ENCODE results near the gene ENC1.
A peak's percentile ranks its signal among the peaks of the same experiment; 100 is the strongest.
"Not testable (repeated sequence)": the region's sequence is repeated elsewhere in the genome, so short reads cannot be mapped to it uniquely, and the experiment has no call there.

ENC1 gene, protein sequence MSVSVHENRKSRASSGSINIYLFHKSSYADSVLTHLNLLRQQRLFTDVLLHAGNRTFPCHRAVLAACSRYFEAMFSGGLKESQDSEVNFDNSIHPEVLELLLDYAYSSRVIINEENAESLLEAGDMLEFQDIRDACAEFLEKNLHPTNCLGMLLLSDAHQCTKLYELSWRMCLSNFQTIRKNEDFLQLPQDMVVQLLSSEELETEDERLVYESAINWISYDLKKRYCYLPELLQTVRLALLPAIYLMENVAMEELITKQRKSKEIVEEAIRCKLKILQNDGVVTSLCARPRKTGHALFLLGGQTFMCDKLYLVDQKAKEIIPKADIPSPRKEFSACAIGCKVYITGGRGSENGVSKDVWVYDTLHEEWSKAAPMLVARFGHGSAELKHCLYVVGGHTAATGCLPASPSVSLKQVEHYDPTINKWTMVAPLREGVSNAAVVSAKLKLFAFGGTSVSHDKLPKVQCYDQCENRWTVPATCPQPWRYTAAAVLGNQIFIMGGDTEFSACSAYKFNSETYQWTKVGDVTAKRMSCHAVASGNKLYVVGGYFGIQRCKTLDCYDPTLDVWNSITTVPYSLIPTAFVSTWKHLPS

DNA sequence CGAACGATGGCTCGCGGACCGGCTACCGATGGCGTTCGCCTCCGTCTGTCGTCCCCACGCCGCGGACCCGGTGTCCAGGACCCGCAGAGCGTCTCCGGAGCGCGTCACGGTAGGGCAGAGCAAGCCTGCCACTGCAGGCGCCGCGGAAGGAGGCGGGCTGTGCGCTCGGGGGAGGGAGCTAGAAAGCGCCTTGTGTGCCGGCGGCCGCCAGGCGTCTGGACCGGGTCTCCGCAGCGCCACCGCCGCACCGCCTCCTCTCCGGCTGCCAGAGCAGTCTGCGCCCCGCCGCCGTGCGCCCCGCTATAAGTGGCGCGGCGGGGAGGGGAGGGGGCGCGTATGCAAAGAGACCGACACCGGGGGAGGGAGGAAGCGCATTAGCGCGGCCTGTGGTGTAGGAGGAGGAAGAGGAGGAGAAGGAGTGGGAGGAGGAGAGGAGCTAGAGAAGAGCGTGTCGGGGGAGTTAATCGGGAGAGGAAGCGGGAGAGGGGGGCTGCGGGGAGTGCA, at the start of gene ENC1:
TSS of gene ENC1 (minus strand) at position 279 of the 504 bp plus-strand sequence. CDS start 4,243 bp downstream, outside the sequence.
- peak in 54 of 56 donors; percentile 27 to 88 (median 69) for DNase-seq

DNA sequence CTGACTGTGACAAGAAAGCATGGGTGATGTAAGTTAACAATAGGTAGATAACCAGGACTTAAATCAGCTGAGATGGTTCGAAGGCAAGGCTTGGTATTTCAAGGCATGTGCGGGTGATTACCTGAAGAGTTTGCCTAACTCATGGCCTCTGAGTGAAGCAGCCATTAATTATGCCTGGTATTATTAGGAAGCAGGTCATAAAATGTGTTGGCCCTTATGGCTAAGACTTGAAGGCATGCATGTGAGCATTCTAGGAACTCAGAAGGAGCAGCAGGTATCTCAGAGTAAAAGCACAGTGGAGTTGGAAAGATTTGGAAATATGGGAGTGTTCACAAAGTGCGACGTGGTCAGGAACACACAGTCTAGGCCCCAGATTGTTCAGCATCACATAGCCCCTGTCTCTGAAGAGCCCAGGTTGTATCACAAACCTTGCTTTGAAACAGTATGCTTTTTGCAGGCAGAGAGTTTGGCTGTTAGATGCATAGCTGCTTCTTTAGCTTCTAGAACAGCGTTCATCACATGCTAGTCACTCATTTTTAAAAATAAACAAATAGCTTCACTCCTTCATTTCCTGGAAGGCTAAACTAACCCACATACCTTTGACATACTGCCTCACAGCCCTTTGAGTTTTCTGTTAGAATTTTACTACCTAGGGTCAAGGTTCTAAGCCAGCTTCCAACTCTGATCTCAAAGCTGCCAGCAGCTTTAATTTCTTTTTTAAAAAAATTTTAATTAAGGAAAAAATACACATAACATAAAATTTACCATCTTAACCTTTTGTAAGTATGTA, 46.6 kb upstream of the ENC1 start:
- DNase-seq, result no peak

DNA sequence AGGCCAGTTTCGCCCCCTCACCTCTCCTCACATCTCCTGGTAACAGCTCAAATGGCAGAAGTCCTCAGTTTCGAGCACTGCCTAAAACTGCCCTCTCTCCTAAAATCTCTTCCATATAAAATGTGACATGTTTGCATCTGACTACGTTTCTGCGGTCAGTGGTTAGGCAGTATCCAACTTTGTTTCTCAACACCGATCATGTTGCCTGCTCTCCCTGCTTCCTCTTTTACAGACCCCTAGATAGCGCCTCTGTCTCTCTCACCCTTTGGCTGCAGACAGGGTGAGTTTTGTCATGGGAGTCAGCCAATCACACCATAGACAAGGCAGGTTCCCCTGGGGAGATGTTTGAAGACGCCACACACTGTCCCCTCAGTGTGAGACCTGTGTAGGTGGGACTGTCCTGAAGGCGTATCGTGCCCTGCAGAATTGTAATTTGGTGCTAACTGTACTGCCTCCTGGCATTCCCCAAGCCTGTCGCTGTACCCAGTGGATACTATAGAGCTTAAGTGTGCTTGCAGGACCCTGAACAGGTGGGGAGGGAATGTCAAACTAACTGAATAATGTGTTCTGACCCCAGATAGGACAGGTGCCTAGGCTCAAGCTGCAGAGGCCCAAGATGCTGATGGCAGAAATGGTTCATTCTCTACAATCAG, 45.6 kb upstream of the ENC1 start:
- DNase-seq, result no peak

DNA sequence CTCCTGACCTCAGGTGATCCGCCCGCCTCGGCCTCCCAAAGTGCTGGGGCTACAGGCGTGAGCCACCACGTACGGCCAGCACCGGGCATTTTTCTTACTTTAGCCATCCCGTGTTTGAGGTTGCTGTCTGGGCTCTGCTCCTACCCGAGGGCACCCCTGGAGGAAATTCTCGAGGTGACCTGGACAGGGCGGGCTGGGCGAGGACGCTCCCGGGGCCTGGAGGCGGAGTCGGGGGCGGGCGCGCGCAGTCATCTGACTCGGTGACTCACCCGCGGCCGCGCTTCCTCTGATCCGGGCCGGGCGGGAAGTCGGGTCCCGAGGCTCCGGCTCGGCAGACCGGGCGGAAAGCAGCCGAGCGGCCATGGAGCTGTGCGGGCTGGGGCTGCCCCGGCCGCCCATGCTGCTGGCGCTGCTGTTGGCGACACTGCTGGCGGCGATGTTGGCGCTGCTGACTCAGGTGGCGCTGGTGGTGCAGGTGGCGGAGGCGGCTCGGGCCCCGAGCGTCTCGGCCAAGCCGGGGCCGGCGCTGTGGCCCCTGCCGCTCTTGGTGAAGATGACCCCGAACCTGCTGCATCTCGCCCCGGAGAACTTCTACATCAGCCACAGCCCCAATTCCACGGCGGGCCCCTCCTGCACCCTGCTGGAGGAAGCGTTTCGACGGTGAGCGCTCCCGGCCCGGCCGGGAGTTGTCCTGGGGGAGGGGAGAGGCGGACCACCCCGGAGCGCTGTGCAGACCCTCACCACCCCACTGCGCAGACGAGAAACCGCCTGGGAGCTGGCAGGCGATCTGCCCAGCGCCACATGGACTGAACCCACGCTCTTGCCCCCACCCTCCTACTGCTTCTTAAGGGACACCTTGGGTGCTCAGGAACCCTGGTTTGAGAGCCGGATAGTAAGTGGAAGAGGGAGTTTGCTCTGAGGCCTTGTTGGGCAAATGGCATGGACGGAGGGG, 44.6 kb upstream of the ENC1 start, which contains the start of gene HEXB:
TSS of gene HEXB (plus strand) at position 334 of the 952 bp plus-strand sequence. CDS start at position 362, 28 bp downstream.
- DNase-seq, result peak; percentile 19 to 91 (median 71)

DNA sequence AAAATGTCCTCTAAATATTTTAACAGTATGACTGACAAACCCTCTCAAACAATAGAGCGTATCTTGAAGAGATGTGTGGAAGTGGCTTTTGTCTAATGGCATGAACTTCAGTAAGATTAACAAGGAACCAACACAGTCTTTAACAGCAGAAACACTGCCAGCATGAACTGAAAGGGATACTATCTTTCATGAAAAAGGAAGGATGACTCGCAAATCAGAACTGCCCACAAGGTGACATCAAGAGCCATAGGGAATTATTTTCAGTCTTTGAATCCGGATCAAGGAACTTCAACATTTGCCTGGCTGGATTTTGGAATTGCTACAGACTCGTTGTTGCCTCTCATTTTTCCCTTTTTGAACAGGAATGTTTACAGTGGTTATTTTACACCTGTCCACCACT, 39.4 kb upstream of the ENC1 start:
- no peak for DNase-seq

DNA sequence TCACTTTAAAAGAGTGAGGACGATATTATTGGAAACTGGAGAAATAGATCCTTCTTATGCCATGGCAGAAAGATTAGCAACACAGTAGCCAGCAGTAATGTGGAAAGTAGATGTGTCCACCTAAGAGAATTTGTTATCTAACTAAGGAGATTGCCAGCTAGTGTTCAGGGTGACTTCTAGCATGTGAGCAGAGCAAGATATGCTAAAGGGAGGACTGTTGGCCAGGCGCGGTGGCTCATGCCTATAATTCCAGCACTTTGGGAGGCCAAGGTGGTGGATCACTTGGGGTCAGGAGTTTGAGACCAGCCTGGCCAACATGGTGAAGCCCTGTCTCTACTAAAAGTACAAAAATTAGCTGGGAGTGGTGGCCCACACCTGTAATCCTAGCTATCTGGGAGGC, 38.8 kb upstream of the ENC1 start:
- not testable (repeated sequence) for DNase-seq

DNA sequence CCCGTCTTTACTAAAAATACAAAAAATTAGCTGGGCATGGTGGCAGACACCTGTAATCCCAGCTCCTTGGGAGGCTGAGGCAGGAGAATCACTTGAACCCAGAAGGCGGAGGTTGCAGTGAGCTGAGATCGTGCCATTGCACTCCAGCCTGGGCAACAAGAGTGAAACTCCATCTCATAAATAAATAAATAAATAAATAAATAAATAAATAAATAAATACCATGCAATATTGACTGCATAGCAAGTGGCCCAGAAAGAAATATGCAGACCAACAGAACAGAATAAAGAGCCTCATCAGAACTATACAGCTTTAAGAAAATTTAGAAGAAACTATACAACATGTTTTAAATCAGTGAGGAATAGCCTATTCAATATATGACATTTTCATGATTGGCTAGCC, 37.6 kb upstream of the ENC1 start:
- DNase-seq, result not testable (repeated sequence)

DNA sequence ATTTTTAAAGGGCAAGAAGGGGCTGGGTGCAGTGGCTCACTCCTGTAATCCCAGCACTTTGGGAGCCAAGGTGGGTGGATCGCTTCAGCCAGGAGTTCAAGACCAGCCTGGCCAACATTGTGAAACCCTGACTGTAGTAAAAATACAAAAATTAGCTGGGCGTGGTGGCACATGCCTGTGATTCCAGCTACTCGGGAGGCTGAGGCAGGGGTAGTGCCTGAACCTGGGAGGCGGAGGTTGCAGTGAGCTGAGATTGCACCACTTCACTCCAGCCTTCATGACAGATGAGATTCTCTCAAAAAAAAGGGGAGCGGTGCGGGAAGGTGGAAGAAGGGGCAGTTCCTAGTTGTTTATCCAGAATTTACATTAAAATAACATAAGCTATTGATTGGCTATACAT, 35.9 kb upstream of the ENC1 start:
- DNase-seq, result not testable (repeated sequence)

DNA sequence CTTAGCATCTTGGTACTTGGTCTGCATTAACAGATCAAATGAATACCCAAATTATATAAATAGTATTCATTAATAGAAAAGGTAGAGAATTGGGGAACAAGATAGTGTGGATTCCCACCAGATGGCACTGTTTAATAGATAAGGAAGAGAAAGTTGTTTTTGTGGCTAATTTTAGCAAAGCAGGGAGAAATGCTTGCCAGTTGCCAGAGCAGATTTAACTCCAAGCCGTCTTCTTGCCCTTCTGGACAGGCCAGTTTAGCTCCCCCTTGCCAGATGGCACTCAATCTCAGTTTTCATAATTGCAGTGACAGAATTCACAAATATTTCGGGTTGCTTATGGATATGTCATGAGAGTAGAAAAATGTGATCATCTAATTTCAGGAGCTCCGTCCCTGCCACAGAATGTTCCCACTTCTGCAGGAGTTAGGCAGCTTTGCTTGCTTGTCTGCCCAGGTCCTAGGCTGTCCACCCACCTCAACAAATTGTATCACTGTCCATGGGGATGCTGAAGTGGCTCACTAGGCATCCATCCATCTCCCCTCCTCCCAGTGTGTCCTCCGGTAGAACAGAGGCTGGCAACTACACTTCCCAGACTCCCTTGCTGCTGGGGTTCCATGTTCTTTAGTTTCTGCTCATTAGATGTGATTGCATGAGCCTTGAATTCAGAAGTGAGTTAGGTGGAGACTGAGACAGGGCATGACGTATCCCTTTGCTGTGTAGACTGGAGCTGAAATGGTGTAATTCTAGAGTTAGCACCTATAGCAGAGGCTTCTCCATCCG, 32.7 kb upstream of the ENC1 start:
- peak in 41 of 56 donors; percentile 4 to 73 (median 28) for DNase-seq

DNA sequence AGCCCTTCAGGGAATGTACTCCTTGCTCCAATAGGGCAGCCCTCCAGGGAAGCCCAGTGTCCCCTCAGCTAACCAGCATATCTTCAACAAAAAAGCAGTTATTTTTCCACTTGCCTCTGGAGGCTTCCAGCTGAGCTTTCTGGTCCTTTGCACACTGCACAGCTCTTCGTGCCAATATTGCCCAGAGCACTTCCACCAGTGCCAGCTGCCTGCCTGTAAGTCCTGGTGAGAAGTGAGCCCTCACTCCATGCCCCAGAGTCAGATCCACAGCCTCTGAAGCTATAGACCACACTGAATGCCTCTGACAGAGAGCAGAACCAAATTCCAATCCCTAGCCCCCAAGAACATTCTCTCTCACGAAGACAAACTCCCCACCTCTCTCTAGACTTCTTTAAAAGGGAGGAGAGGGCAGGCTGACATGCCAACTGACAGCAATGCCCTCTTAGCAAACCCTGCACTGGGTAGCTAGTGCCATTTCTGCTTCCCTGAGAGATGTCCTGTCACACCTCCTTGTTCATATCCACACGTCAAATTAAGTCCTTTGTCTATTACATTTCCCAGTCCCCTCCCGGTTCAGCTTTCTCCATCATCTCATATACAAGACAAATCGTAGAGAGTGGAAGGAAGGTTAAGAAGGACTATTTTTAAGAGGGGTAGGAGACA, 31.8 kb upstream of the ENC1 start:
- no peak for DNase-seq

DNA sequence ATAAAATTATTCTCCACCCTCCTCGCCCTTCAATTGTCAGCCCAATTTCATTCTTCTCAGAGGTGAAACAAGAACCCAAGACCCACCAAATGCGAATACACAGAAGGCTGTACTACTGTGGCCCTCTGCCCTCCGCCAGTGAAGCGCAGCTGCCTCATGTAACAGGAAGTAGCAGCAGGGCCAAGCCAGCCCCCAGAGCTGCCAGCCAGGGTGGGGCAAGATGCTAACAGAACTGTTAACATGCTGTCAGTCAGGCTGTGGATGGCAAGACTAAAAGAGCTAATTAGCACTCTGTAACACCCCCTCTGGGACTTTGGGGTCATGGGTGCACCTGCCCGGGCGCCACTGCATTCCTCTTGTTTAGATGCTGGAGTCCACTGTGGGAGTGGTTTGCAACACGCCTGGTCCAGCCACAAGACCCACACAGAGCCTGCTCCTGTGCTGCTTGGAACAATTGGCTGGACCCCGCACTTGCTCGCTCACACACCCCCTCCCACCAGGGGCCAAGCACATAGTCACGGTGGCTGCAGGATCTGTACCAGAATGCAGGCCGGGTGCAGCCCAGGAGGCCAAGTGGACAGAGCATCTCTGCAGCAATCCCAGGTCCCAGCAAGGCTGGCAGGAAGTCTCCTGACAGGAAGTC, 30.0 kb upstream of the ENC1 start:
- no peak for DNase-seq

DNA sequence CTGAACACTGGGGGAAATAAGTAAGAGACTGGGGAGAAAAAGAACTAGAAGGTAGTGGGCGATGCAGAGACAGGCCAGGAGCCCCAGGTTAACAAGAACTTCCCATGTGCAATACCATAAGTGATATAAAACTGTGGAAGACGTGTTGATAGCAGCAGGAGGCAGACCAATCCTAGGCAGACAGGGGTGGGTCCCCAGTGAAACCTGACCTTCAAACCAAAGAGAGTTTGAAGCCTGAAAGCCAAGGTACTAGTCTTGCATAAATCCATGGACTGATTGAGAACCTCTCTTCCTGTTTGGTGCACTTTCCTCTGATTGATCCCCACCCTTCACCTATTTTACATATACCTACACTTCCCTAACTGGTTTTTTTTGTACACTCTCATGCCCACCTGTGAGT, 29.3 kb upstream of the ENC1 start:
- DNase-seq, result no peak

DNA sequence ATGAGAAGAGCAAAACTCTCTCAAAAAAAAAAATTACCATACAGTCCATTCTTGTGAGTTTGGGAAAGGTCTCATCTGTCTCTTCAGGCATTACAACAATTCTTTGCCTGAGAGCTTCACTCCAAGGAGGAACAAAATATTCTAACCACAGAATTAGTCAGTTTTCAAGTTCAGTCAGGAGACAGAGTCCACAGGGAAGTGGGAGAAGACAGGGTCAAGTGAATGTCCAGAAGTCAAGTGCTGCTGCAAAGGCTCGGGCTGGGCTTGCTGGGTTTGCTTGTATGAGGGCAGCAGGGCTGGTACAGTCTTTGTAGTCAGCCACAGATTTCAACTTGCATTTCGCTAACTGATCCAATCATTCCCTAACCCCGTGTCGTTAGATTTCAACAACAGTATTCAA, 26.9 kb upstream of the ENC1 start:
- no peak for DNase-seq

DNA sequence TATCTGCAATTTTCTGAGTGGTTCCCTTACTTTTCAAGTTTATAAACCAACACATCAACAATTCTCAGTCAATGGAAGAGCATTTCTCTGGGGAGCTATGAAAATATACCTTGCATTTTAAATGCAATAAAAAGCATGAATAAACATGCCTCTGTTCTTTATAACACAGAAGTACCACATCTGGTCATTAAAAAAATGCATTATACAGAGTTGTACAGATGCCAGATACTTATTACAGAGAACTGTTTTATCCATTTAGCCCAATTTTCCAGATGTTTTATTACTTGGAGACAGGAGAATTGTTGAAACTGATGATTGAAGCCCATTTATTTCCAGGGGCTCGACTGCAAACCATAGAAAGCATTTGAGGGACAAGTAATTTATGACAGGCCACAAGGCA, 25.3 kb upstream of the ENC1 start:
- DNase-seq, result no peak

DNA sequence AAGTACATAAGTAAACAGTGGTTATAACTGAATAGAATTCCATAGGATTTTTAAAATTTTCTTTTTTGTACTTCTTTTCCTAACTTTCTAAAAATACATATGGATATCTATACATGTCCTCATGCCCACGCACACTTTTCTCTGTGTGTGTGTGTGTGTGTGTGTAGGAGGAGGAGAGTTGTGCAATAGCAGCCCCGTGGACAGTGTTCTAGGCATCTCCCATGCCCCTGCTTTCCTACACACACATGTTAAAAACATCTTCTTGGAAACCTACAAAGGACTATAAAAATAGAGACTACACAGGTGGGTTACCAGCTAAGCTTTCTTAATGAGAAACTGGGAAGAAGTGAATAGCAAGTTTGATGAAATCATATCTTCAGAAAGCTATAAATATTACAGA, 24.7 kb upstream of the ENC1 start:
- peak in 2 of 56 donors; percentile 4 to 9 for DNase-seq

DNA sequence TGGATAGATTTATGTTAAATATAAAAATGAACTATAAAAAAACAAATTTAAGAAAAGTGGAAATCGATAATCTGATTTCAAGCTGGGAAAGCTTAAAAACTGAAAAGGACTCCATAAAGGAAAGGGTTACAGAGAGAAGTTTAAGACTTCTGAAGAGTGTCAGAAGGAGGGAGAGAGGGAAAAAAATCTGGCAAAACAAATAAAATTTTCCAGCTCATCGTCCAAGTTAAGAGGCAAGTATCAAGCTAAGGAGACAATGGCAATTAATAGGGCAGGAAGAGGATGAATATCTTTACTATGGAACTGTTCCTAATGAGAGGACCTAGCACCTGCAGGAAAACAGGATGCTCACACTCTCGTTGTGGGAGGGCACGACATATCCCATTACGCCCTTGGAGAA, 24.0 kb upstream of the ENC1 start:
- no peak for DNase-seq

DNA sequence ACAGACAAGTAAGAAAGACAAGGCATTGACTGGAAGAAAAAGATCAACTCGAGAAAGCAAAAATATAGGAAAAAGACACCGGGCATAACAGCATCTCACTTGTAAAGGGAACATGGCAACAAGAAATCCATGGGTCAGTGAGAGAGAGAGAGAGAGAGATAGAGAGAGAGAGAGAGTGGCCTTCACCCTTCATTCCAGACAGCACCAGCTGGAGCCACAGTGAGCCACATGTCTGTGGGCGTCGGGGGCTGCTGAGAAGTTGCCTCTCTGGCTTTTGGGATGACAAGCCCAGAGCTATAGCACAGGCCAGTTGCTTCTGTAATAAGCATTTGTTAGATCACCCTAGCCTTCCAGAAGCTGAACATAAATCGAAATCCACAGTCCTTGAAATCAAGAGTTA, 20.3 kb upstream of the ENC1 start:
- no peak for DNase-seq

DNA sequence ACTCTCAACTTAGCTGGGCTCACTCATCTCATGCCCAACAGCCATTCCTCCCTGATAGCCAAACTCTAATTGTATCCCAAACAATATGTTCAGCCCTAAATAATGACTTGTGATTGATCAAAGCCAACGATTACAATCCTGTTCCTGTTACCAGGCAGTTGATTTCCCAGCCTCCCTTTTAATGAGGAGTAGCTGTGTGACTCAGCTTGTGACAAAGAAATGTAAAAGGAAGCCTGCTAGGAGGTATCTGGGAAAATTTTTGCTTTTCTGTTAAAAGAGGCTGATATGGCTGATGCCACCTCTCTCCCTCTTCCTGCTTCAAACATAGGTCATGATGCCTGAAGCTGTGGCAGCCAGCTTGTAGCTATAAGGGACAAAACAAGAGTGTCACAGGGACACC, 19.6 kb upstream of the ENC1 start:
- DNase-seq, result no peak

All from amygdala (tissue), 56 donors.